ENCODE results near the gene TEKTIP1. TPM values are rescaled to one million over a fixed set of nuclear protein-coding genes. Genes with fewer than 3 reads are reported as not detected.

Gene TEKTIP1
- total RNA-seq, 3 donors from 2014 or later: 3.2 to 6.0 (median 3.4) TPM

GRCh38 chr19:3590991-3591659 lies 52.2 kb downstream of the TEKTIP1 start:
- Histone ChIP-seq H3K4me3 (no peak overlapping the region), H3K36me3 (ENCODE audit: low read depth) (no peaks in the 10 kb centered on the region), H3K9me3 (no peaks in the 10 kb centered on the region), H3K4me1 (ENCODE audit: low read depth) (no peaks in the 10 kb centered on the region)
- DNase-seq (no peak), ATAC-seq (no peak)
- TF ChIP-seq CTCF (IDR thresholded peaks at IDR 0.05): no peak
- intact Hi-C loops (cut with DNase I, micrococcal nuclease): no loop called here

DNA sequence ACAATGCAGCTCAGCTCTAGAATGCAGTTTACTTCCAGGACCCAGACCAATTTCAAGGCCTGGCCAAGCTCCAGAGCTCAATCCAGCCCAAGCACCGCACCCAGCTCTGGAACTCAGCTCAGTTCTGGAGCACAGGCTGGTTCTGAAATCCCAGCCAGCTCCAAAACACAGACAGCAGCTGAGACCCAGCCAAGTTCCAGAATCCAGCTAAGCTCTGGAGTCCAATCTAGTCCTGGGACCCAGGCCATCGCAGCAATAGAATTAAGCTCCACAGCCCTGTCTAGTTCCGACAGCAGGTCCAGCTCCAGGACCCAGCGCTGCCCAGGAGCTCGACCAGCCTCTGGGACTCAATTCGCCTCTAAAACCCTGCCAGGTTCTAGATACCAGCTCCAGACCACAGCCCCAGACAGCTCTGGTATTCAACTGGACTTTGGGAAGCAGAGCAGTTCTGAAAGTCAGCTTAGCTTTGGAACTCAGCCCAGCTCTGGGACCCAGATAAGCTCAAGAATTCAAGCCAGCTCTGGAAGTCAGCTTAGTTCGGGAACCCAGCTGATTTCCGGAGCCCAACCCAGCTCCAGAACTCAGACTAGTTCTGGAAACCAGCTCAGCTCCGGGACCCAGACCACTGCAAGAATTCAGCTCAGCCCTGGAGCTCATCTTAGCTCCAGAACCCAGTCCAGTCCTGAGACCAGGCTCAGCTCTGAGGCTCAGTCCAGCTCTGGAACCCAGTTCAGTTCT lies 53.1 kb downstream of the TEKTIP1 start:
- no peak for DNase-seq
- no peaks in the 10 kb centered on the region for H3K4me1 ChIP-seq (ENCODE audit: low read depth)
- ATAC-seq: no peak
- H3K9me3 ChIP-seq: no peaks in the 10 kb centered on the region
- no peak overlapping the region for H3K4me3 ChIP-seq
- intact Hi-C loops (cut with DNase I, micrococcal nuclease): no loop called here
- H3K36me3 ChIP-seq (ENCODE audit: low read depth): no peaks in the 10 kb centered on the region
- no peak for TF ChIP-seq CTCF (IDR thresholded peaks at IDR 0.05)

DNA sequence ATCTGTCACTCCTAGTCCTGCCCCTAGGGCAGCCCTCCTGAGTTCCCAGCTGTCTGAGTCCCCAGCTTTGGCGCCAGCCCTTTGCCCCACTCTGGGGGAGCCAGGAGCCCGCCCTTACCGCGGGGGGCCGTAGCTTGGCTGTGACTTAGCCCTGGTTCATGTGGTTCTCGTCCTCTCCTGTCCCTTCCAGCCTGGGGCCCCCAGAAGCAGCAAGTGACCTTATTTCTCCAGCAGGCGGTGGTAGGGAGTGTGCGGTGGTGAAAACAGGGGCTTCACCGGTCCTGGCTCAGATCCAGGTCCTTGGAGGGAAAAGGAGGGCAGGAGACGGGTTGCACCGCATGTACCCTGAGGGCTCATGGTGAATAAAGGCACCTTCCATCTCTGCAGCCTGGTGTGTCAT lies 54.2 kb downstream of the TEKTIP1 start:
- H3K9me3 ChIP-seq: no peaks in the 10 kb centered on the region
- no peak overlapping the region for H3K4me3 ChIP-seq
- no peak for DNase-seq
- no peaks in the 10 kb centered on the region for H3K4me1 ChIP-seq (ENCODE audit: low read depth)
- intact Hi-C loops (cut with DNase I, micrococcal nuclease): no loop called here
- no peaks in the 10 kb centered on the region for H3K36me3 ChIP-seq (ENCODE audit: low read depth)
- no peak for TF ChIP-seq CTCF (IDR thresholded peaks at IDR 0.05)
- ATAC-seq: no peak

Other genes starting within 250 kb of the TEKTIP1 start
- 100 to 1,000 TPM in 1 of 3 donors, 10 to 100 TPM in 2; 38.4 to 210 (median 79.3) TPM for gene NFIC, start 172.6 kb upstream of the TEKTIP1 start, total RNA-seq
- gene SMIM24, start 58.6 kb upstream of the TEKTIP1 start, total RNA-seq: 10 to 100 TPM in 2 of 3 donors, 1 to 10 TPM in 1; 8.5 to 62.5 (median 41.8) TPM
- 1 to 10 TPM; 1.1 to 5.5 (median 5.5) TPM for gene SMIM44, start 55.7 kb upstream of the TEKTIP1 start, total RNA-seq
- gene DOHH, start 38.5 kb upstream of the TEKTIP1 start, total RNA-seq: 10 to 100 TPM in 2 of 3 donors, 1 to 10 TPM in 1; 7.6 to 11.1 (median 10.4) TPM
- 10 to 100 TPM; 35.9 to 59.6 (median 46.4) TPM for gene FZR1, start 32.9 kb upstream of the TEKTIP1 start, total RNA-seq
- 10 to 100 TPM; 25.0 to 43.6 (median 36.8) TPM for gene MFSD12, start 18.4 kb downstream of the TEKTIP1 start, total RNA-seq
- 10 to 100 TPM; 79.9 to 81.9 (median 81.4) TPM for gene HMG20B, start 33.8 kb downstream of the TEKTIP1 start, total RNA-seq
- 1 to 10 TPM in 1 of 3 donors, under 1 TPM in 2; 0.34 to 1.1 (median 0.58) TPM for gene GIPC3, start 46.3 kb downstream of the TEKTIP1 start, total RNA-seq
- gene TBXA2R, start 67.7 kb downstream of the TEKTIP1 start, total RNA-seq: 1 to 10 TPM in 2 of 3 donors, under 1 TPM in 1; 0.72 to 2.3 (median 1.1) TPM
- 10 to 100 TPM; 22.4 to 26.8 (median 22.6) TPM for gene CACTIN, start 87.6 kb downstream of the TEKTIP1 start, total RNA-seq
- 10 to 100 TPM; 23.1 to 95.2 (median 23.2) TPM for gene PIP5K1C, start 161.3 kb downstream of the TEKTIP1 start, total RNA-seq
- 100 to 1,000 TPM; 167 to 357 (median 285) TPM for gene TJP3, start 169.2 kb downstream of the TEKTIP1 start, total RNA-seq
- 10 to 100 TPM; 18.9 to 23.0 (median 19.2) TPM for gene APBA3, start 222.5 kb downstream of the TEKTIP1 start, total RNA-seq
- 10 to 100 TPM; 51.6 to 64.9 (median 56.2) TPM for gene MRPL54, start 223.5 kb downstream of the TEKTIP1 start, total RNA-seq
- gene RAX2, start 233.1 kb downstream of the TEKTIP1 start, total RNA-seq: not detected
- 1 to 10 TPM; 2.2 to 3.6 (median 2.4) TPM for gene MATK, start 247.2 kb downstream of the TEKTIP1 start, total RNA-seq